ENCODE results near the gene CCDC80. TPM values are rescaled to one million over a fixed set of nuclear protein-coding genes. Genes with fewer than 3 reads are reported as not detected.

Gene CCDC80
- 39.4 to 77.3 TPM (median 60.3 TPM) in 5 replicates for total RNA-seq (2022; extraction: Qiagen RNA extraction)

GRCh38 chr3:112640930-112641801, at the start of gene CCDC80:
Gene CCDC80, minus strand, starts transcription at chr3:112641143. Its CDS starts 1,238 bp downstream, at chr3:112639905.

GRCh38 chr3:112561734-112562529, 79.0 kb downstream of the CCDC80 start, which contains the start of the genes ATG3 and SLC35A5:
Gene ATG3, minus strand, starts transcription at chr3:112561962. Its CDS starts 434 bp downstream, at chr3:112561528.
Gene SLC35A5, plus strand, starts transcription at chr3:112562045. Its CDS starts 1,359 bp downstream, at chr3:112563404.

Other genes with a start within 250 kb of the CCDC80 start
- gene BTLA, start 141.7 kb downstream of the CCDC80 start, total RNA-seq (2022; extraction: Qiagen RNA extraction): 0.08 TPM in 1 of 5 replicates, not detected in the others
- 43.2 to 52.6 TPM (median 46.7 TPM) in 5 replicates for gene ATG3, start 79.2 kb downstream of the CCDC80 start, total RNA-seq (2022; extraction: Qiagen RNA extraction)
- 14.6 to 18.0 TPM (median 17.2 TPM) in 5 replicates for gene SLC35A5, start 79.1 kb downstream of the CCDC80 start, total RNA-seq (2022; extraction: Qiagen RNA extraction)
- gene CD200R1L, start 205.7 kb upstream of the CCDC80 start, total RNA-seq (2022; extraction: Qiagen RNA extraction): 0.08 TPM in 1 of 5 replicates, not detected in the others